GM12864 (cell line): ENCODE results near the gene STEEP1.

Experiments
- DNase-seq: peaks from one replicate; pipeline ENCODE4 v3.0.0-alpha.2; 2011; ENCODE audit warnings: low read depth
- H3K4me3 ChIP-seq: 2 replicates; pipeline ENCODE4 v1.5.1; 2011; ENCODE audit warnings: mild to moderate bottlenecking, low read depth, low read length, control low read depth
- TF ChIP-seq, protein P1 (sequence below): IDR thresholded peaks from 2 replicates; pipeline ENCODE4 v1.5.1; 2011; ENCODE audit warnings: low read depth, mild to moderate bottlenecking, moderate library complexity, low read length, control low read depth, inconsistent platforms; ENCODE audit errors: missing control alignments

Gene STEEP1

DNA sequence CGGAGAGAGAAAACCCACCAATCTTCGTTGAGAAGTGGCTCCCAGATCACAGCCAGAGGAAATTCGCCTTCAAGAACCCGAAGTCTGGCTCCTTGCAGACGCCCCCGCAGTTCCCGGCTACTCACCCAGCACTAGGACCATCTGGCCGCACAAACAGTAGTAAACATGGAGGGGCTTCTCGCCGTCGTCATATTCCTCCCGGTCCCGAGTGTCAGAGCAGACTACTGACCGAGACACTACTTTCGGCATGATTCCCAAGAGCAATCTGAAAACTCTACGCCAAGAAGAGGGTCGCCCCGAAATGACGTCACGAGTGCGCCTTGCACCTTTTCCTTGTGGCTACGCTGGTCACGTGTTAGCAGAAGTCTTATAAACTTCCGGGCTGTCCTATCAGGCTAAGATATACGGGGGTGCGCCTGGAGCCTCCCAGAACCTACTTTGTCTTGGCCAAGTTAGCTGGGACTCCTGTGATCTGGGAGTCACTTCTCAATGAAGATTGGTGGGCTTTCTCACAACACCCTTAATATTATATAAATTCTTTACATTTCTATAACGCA, at the start of gene STEEP1:
Gene STEEP1, minus strand, starts transcription at position 303 of the 557 bp plus-strand sequence. Its CDS starts 54 bp downstream, at position 249.
- TF ChIP-seq, protein P1, sequence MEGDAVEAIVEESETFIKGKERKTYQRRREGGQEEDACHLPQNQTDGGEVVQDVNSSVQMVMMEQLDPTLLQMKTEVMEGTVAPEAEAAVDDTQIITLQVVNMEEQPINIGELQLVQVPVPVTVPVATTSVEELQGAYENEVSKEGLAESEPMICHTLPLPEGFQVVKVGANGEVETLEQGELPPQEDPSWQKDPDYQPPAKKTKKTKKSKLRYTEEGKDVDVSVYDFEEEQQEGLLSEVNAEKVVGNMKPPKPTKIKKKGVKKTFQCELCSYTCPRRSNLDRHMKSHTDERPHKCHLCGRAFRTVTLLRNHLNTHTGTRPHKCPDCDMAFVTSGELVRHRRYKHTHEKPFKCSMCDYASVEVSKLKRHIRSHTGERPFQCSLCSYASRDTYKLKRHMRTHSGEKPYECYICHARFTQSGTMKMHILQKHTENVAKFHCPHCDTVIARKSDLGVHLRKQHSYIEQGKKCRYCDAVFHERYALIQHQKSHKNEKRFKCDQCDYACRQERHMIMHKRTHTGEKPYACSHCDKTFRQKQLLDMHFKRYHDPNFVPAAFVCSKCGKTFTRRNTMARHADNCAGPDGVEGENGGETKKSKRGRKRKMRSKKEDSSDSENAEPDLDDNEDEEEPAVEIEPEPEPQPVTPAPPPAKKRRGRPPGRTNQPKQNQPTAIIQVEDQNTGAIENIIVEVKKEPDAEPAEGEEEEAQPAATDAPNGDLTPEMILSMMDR = no peak
- H3K4me3 ChIP-seq = peak within 1 kb of the TSS; percentile 77
- DNase-seq = peak; percentile 80

DNA sequence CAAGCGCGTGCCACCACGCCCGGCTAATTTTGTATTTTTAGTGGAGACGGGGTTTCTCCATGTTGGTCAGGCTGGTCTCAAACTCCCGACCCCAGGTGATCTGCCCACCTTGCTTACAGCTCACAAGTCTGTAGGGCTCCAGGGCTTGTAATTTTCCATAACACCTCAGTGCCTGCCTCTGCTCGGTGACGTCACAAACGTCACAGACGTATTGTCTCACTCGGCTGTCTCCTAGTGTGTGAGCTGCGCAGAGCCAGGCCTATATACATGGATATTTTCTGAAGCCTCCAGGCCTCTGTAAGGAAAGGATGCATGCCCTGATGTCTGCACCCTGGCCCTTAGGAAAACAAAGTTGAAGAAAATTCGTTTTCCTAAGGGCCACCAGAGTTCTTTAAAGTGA, 49.6 kb upstream of the STEEP1 start:
- DNase-seq = no peak
- TF ChIP-seq, protein P1 = no peak
- no peak overlapping the region for H3K4me3 ChIP-seq

DNA sequence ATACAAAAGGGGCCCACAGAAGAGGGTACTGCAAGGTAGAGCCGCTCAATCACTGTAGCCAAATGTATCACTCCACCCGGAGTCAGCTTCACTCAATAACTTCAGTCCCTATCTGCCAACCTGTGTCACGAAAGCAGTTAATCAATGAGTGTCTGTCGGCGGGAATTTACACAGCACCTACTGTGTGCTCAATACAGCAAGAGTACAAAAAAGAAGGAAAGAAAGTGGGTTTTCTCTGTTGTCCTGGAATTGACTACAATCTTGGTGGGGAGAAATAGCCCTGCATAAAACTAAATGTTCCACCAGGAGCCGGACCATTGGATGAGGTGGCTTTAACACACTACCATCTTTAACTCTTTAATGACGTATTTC, 41.8 kb upstream of the STEEP1 start:
- TF ChIP-seq, protein P1 = no peak
- DNase-seq = no peak
- H3K4me3 ChIP-seq = peak overlapping the region; percentile 95

DNA sequence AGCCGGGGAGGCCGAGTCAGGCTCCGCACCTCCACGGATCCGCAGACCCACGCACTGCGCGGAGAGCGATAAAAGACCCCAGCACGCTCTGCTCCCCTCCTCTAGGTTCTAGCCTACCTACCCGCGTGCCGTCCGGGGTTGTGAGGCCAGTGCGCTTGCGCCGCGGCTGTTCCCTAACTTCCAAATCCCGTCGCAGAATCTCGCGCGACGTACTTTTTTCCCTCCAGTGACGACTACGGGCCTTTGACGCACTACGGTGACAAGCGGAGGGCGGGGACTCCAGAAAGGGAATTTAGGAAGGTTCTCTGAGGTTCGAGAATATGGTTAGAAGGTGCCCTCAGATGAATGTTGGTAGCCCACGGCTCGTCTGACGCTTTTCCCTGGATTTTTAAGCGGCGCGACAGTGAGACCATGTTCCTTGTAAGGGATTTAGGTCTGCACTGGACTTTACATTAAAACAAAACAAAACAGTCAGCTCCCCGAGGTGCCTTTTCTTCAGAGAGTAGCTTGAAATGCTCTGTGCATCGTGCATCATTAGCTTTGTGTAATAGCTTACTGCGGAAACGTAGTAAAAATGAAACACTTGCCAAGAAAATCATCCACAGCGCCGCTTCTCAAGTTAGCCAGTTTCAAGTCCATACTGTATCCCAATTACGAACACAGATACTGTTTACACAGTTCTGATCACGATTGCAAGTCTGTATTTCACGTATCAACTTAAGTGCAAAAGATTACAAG, 41.2 kb upstream of the STEEP1 start, which contains the start of gene NKRF:
Gene NKRF, minus strand, starts transcription at position 145 of the 738 bp plus-strand sequence.
- H3K4me3 ChIP-seq = peak within 1 kb of the TSS; percentile 95
- DNase-seq = peak; percentile 77
- TF ChIP-seq, protein P1 = no peak

DNA sequence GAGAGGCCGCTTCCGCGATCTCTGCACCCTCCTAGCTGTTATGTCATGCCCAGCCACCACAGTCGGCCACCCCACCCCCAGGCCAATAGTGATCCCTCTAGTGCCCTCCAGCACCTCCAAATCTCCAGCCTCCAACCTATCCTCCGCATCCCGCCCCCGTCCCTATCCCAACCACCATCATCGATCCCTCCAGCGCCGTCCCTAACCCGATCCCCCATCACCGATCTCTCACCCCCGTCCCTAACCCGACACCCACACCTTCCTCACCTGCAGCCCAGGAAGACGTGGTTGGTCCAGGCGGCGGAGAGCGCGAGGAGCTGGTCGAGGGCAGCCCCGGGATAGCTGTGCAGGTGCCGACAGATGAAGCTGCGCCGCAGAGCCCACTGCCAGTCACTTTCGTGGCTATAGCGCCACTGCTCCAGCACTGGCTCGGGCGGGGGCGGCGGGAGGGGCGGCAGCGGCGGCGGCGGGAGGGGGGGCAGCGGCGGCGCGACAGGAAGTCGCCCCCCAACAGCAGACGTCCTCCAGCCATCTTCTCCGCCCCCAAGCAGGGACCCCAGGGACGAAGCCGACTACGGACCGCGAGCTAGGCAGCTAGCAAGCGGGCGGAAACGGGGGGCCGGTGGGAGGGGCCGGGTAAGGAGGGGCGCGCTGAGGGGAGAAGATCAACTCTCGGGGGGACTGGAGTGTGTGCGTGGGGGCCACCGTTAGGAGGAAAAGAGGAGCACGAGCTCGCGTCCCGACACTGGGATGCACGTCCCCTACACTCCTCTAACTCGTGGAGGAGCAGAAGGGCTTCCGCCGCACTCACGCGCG, 40.5 kb upstream of the STEEP1 start:
- no peak for DNase-seq
- TF ChIP-seq, protein P1 = no peak
- H3K4me3 ChIP-seq = peak overlapping the region; percentile 95

DNA sequence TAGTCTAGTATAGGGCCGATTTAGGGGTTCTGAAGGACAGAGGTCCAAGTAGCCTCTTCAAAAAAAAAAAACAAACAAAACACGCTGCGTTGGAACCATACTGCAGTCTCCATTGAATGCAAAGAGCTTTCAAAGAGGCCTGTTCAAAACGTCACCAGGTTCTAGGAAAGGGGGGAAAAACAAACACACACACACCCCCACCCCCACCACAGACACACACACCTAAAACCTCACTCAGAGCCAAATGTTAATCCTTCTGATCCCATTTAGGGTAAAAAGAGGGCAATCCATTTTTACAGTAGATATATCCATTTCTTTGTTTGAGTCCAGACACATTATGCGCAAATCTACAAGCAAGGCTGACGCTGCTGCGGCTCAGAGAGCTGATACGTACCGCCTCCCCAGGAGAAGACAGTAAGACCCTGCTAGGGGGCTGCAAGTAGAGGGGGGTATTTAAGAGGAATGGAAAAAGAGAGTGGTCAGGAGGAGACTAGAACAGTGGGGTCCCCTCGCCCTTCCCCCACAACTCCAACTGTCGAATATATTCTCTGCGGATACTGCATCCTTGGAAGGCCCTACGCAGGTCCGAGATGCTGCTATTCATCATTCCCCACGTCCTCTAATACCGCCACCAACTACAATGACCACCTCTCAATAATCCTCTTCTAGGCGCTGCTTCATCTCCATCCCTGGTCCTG, 39.7 kb upstream of the STEEP1 start:
- TF ChIP-seq, protein P1 = no peak
- peak overlapping the region; percentile 95 for H3K4me3 ChIP-seq
- no peak for DNase-seq
